Spleen (tissue), 11 donors: ENCODE results near the gene ITGB5. TPM values are rescaled to one million over a fixed set of nuclear protein-coding genes. Genes with fewer than 3 reads are reported as not detected.

Experiments
- DNase-seq: peaks from one replicate; pipeline ENCODE4 v3.0.0-alpha.2; 2020
- H3K27ac ChIP-seq, 8 donors: fragments of 200-600 bp; sonication (generic) in 7 of 8; 1 replicate in 4 of 8; 2 replicates in 4 of 8; pipeline versions ENCODE4 v1.5.0 to v1.8.0; 2016 to 2021; ENCODE audit warnings: inconsistent platforms in 4 of 8, mild to moderate bottlenecking in 4 of 8, moderate library complexity in 1 of 8
- H3K27me3 ChIP-seq, 7 donors: fragments of 200-600 bp; sonication (generic) in 6 of 7; replicated peaks in 1 of 7; 1 replicate in 4 of 7; 2 replicates in 3 of 7; pipeline versions ENCODE4 v1.5.0 to v1.8.0; 2016 to 2021; ENCODE audit warnings: inconsistent platforms in 3 of 7, mild to moderate bottlenecking in 1 of 7
- H3K36me3 ChIP-seq, 6 donors: fragments of 200-600 bp; sonication (generic) in 5 of 6; 1 replicate in 4 of 6; 2 replicates in 2 of 6; pipeline versions ENCODE4 v1.5.0 to v1.8.0; 2016 to 2021; ENCODE audit warnings: inconsistent platforms in 2 of 6
- H3K4me1 ChIP-seq, 6 donors: fragments of 200-600 bp; sonication (generic) in 5 of 6; 1 replicate in 3 of 6; 2 replicates in 3 of 6; pipeline versions ENCODE4 v1.5.0 to v1.8.0; 2016 to 2021; ENCODE audit warnings: inconsistent platforms in 3 of 6
- H3K4me3 ChIP-seq, 8 donors: fragments of 200-600 bp; sonication (generic) in 7 of 8; 1 replicate in 4 of 8; 2 replicates in 4 of 8; pipeline versions ENCODE4 v1.5.0 to v1.8.0; 2016 to 2021; ENCODE audit warnings: inconsistent platforms in 4 of 8, mild to moderate bottlenecking in 4 of 8, moderate library complexity in 2 of 8
- H3K9me3 ChIP-seq, 8 donors: fragments of 200-600 bp; sonication (generic) in 7 of 8; 1 replicate in 4 of 8; 2 replicates in 4 of 8; pipeline versions ENCODE4 v1.5.0 to v1.8.0; 2016 to 2021; ENCODE audit warnings: inconsistent platforms in 4 of 8
- POLR2A ChIP-seq, 3 donors: fragments of 450-650 bp; IDR thresholded peaks; one replicate each; pipeline ENCODE4 v1.5.1; 2017; ENCODE audit warnings: antibody characterized with exemption in 3 of 3, mild to moderate bottlenecking in 1 of 3
- POLR2AphosphoS5 ChIP-seq, 3 donors: sonication (generic); formaldehyde crosslinking; IDR thresholded peaks; one replicate each; pipeline ENCODE4 v1.5.1; 2017; ENCODE audit warnings: antibody characterized with exemption in 3 of 3
- WGBS, 5 donors: extraction: QIAGEN DNeasy Blood & Tissue Kit in 3 of 5; methylation state at CpG; one replicate each; pipeline versions ENCODE4 v1.1.5 to v1.1.7; 2013 to 2018; 5-methylcytosine and 5-hydroxymethylcytosine counted together
- intact Hi-C: fragments of 100-400 bp; cut with DNase I; formaldehyde crosslinking; loops from one replicate; pipeline ENCODE4 v1.15.0; 2023; ENCODE audit warnings: low total_unique reads
- polyA plus RNA-seq, 3 donors: library from polyadenylated mRNA; stranded (reverse); fragments of 200-250 nt; gene quantifications; one replicate each; pipeline ENCODE4 v1.2.1, GENCODE V29; 2013
- total RNA-seq, 7 donors: library from RNA; depleted of rRNA in 3 of 7; stranded (reverse); fragments of >200 nt in 3 of 7; fragmentation: NEBNext Ultra II Directional in 4 of 7; extraction: Animal tissue kit (Norgen Biotek cat#: 25700) in 4 of 7; gene quantifications; one replicate each; pipeline versions ENCODE4 v1.1.0 to v1.2.1, GENCODE V29; 2016 to 2021
- TF ChIP-seq, protein P1 (sequence below), 11 experiments: fragments of 200-600 bp in 7 of 11; fragments of 450-650 bp in 4 of 11; sonication (generic) in 4 of 11; IDR thresholded peaks in 8 of 11; conservative IDR thresholded peaks in 3 of 11; 1 replicate in 7 of 11; 2 replicates in 4 of 11; pipeline versions ENCODE4 v1.4.0 to v1.8.0; 2016 to 2021; ENCODE audit warnings: antibody characterized with exemption in 11 of 11, inconsistent platforms in 4 of 11, mild to moderate bottlenecking in 1 of 11
- donor health status: healthy with polysubstance abuse.
- donor health status: DM: no; HTN: no; CAD: no; lungs with moderate emphysema.
- donor health status: DM: no; HTN: no; CAD: no.
- donor health status: Bipolar disorder and iron deficiency.
- donor health status: healthy.
- donor health status: DM: no; HTN: no; CAD: no.
- donor health status: DM: yes; HTN: yes; CAD: no.

The ITGB5 gene
- total and polyA plus RNA-seq, 10 donors, result 7.4 to 227 (median 108) TPM

DNA sequence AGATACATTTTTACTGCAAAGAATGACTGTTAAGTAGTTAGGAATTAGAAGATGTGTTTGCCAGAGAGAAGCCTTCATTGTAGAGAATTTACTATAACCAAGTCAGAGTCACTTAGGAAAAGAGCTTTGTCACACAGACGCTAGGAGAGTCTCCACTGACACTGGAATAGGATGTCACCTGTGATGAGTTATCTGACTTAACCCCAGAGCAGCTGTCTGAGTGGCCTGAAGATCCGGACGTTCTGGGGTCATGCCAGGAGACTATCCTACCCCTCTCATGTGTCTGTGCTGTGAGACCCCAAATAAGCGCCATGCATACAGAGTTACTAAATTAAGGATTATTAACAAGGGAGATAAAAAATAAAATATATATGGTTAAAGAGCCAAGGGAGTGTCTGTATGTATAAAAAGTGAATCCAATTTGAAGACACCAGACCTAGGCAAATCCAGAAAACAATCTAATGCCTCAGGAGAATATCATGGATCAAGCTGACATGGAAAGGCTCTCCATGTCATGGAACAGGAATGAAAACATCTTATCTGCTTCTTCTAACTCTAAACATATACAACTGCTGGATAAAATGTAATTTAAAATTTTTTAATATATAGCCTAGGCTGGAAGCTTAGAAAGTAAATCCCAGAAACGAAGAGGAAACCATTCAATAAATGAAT lies 43.5 kb downstream of the ITGB5 start:
- H3K36me3 ChIP-seq, result peaks cover 0 to 37% (median 0%) of the 10 kb centered on the region in 6 donors
- no peak for DNase-seq
- H3K27me3 ChIP-seq, result no peaks in the 10 kb centered on the region
- H3K4me3 ChIP-seq, result no peak overlapping the region
- H3K4me1 ChIP-seq, result peaks cover 6 to 19% (median 15%) of the 10 kb centered on the region in 6 donors
- TF ChIP-seq POLR2AphosphoS5 (IDR thresholded peaks at IDR 0.05) (no peak), POLR2A (IDR thresholded peaks at IDR 0.05) (no peak)
- TF ChIP-seq, protein P1, sequence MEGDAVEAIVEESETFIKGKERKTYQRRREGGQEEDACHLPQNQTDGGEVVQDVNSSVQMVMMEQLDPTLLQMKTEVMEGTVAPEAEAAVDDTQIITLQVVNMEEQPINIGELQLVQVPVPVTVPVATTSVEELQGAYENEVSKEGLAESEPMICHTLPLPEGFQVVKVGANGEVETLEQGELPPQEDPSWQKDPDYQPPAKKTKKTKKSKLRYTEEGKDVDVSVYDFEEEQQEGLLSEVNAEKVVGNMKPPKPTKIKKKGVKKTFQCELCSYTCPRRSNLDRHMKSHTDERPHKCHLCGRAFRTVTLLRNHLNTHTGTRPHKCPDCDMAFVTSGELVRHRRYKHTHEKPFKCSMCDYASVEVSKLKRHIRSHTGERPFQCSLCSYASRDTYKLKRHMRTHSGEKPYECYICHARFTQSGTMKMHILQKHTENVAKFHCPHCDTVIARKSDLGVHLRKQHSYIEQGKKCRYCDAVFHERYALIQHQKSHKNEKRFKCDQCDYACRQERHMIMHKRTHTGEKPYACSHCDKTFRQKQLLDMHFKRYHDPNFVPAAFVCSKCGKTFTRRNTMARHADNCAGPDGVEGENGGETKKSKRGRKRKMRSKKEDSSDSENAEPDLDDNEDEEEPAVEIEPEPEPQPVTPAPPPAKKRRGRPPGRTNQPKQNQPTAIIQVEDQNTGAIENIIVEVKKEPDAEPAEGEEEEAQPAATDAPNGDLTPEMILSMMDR (IDR thresholded peaks at IDR 0.05 in 8 of 11, conservative IDR thresholded peaks at IDR 0.05 in 3 of 11), result no peak
- 86 to 98% (median 91%) methylated on average over 5 of the region's 5 CpGs for WGBS, 5 donors
- no peaks in the 10 kb centered on the region for H3K9me3 ChIP-seq
- H3K27ac ChIP-seq, result no peak overlapping the region
- intact Hi-C loops, result no loop called here

GRCh38 chr3:124843047-124843446 lies 44.1 kb downstream of the ITGB5 start:
- Histone ChIP-seq H3K9me3 (no peaks in the 10 kb centered on the region), H3K4me3 (no peak overlapping the region), H3K27ac (no peak overlapping the region), H3K4me1 (peaks cover 6 to 19% (median 16%) of the 10 kb centered on the region in 6 donors), H3K36me3 (peaks cover 0 to 33% (median 0%) of the 10 kb centered on the region in 6 donors), H3K27me3 (no peaks in the 10 kb centered on the region)
- 88 to 94% (median 89%) methylated on average over 4 of the region's 4 CpGs for WGBS, 5 donors
- TF ChIP-seq POLR2A (IDR thresholded peaks at IDR 0.05) (no peak), POLR2AphosphoS5 (IDR thresholded peaks at IDR 0.05) (no peak)
- TF ChIP-seq, protein P1 (IDR thresholded peaks at IDR 0.05 in 8 of 11, conservative IDR thresholded peaks at IDR 0.05 in 3 of 11), result no peak
- no peak for DNase-seq
- intact Hi-C loops, result no loop called here

- H3K4me1 ChIP-seq, result peaks cover 11 to 35% (median 29%) of the 10 kb centered on the region in 6 donors
- no peak overlapping the region for H3K27ac ChIP-seq
- H3K9me3 ChIP-seq, result no peaks in the 10 kb centered on the region
- H3K36me3 ChIP-seq, result peaks cover 0 to 22% (median 0%) of the 10 kb centered on the region in 6 donors
- H3K4me3 ChIP-seq, result no peak overlapping the region
- WGBS, 5 donors, result 88 to 98% (median 94%) methylated on average over 2 of the region's 2 CpGs
- TF ChIP-seq, protein P1 (IDR thresholded peaks at IDR 0.05 in 8 of 11, conservative IDR thresholded peaks at IDR 0.05 in 3 of 11), result no peak
- TF ChIP-seq POLR2AphosphoS5 (IDR thresholded peaks at IDR 0.05) (no peak), POLR2A (IDR thresholded peaks at IDR 0.05) (no peak)
- no peaks in the 10 kb centered on the region for H3K27me3 ChIP-seq
- intact Hi-C loops, result no loop called here
- no peak for DNase-seq
Observed at GRCh38 chr3:124841517-124841916, 45.6 kb downstream of the ITGB5 start.

GRCh38 chr3:124840331-124840730 lies 46.8 kb downstream of the ITGB5 start:
- TF ChIP-seq POLR2A (IDR thresholded peaks at IDR 0.05) (no peak), POLR2AphosphoS5 (IDR thresholded peaks at IDR 0.05) (no peak)
- TF ChIP-seq, protein P1 (IDR thresholded peaks at IDR 0.05 in 8 of 11, conservative IDR thresholded peaks at IDR 0.05 in 3 of 11), result no peak
- Histone ChIP-seq H3K27ac (no peak overlapping the region), H3K4me1 (peaks cover 10 to 39% (median 31%) of the 10 kb centered on the region in 6 donors), H3K27me3 (peaks cover 0 to 5% (median 0%) of the 10 kb centered on the region in 7 donors), H3K9me3 (no peaks in the 10 kb centered on the region), H3K36me3 (peaks cover 0 to 22% (median 0%) of the 10 kb centered on the region in 6 donors), H3K4me3 (no peak overlapping the region)
- no peak for DNase-seq
- intact Hi-C loops, result no loop called here
- WGBS, 5 donors, result 83 to 100% (median 94%) methylated on average over 2 of the region's 2 CpGs
